CD1c-positive myeloid dendritic cell (primary cell): Measurements from ENCODE around the gene TMEM170A.

Experiments used
- DNase-seq: peaks from one replicate; pipeline ENCODE4 v3.0.0-alpha.2; 2016; ENCODE audit errors: extremely low spot score

Gene TMEM170A

GRCh38 chr16:75402159-75402820 is 62.2 kb downstream of the TMEM170A start:
- no peak for DNase-seq

GRCh38 chr16:75401691-75402090 is 62.8 kb downstream of the TMEM170A start:
- no peak for DNase-seq

- no peak for DNase-seq
Measured at GRCh38 chr16:75398333-75398732, 66.2 kb downstream of the TMEM170A start.

- DNase-seq = no peak
Measured at GRCh38 chr16:75394941-75395340, 69.5 kb downstream of the TMEM170A start.
